ENCODE data around the gene HOXA3.

HOXA3 gene

DNA sequence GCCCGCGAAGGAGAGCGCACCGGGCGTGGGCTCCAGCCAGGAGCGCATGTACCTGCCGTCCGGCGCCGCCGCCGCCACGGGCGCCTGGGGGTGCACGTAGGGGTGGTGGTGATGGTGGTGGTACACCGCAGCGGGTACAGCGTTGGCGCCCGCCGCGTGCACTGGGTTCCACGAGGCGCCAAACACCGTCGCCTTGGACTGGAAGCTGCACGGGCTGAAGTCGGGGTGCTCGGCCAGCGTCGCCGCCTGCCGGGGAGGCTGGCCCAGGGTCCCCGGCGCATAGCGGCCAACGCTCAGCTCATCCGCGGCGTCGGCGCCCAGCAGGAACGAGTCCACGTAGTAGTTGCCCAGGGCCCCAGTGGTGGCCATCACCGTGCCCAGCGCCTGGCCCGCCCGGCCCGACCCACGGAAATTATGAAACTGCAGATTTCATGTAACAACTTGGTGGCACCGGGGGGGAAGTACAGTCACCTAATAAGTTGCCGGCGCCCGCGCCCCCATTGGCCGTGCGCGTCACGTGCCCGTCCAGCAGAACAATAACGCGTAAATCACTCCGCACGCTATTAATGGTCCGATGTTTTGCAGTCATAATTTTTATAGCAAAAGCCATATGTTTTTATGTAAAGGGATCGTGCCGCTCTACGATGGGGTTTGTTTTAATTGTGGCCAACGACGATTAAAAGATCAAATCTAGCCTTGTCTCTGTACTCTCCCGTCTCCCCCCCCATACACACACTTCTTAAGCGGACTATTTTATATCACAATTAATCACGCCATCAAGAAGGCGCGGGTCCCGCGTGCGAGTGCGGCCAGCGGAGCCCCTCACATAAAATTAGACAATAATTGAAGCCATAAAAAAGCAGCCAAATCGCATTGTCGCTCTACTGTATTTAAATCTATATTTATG is 13.0 kb upstream of the HOXA3 start, which contains the start of gene HOXA9:
TSS of gene HOXA9 (minus strand) at position 449 of the 907 bp plus-strand sequence. CDS start at position 369, 80 bp downstream.
- DNase-seq = peak; percentile 98

DNA sequence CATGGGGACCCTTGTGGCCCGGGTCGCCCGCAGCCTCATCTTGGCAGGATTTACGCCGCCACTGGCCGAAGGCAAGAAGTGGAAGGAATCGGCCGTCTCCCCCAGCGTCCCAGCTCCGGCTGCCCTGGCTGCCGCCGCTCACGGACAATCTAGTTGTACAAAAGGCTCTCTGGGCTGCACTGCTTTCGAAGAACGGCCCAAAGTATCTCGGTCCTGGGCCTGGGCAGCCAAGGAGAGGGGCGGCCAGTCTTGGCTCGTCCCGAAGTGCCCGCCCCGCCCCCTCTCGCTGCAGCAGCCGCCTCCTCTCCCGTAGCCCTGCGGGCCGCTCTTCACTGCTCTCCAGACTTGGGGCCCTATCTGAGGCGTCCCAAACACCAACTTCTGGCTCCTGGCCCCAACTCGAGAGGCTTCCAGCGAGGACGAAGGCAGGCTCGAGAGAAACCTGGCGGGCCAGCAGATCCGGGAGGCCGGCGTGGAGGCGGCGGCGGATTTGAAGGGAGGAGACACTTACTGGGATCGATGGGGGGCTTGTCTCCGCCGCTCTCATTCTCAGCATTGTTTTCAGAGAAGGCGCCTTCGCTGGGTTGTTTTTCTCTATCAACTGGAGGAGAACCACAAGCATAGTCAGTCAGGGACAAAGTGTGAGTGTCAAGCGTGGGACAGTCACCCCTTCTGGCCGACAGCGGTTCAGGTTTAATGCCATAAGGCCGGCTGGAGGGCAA is 12.1 kb upstream of the HOXA3 start:
- DNase-seq = peak; percentile 47

DNA sequence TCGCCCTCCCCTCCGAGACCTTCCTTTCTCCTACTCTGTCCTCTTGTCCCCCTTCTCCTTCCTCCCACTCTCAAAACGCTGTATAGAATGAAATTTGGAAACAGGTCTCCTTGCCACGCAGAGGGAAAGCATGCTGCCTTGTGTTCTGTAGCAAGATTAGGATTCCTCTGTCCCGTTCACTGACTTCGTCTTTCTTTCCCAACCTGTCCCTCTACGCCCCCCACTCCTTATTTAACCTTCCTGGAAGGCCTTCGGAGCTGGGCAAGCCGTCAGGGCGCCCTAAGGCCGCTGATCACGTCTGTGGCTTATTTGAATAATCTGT is 11.6 kb upstream of the HOXA3 start:
- no peak for DNase-seq

DNA sequence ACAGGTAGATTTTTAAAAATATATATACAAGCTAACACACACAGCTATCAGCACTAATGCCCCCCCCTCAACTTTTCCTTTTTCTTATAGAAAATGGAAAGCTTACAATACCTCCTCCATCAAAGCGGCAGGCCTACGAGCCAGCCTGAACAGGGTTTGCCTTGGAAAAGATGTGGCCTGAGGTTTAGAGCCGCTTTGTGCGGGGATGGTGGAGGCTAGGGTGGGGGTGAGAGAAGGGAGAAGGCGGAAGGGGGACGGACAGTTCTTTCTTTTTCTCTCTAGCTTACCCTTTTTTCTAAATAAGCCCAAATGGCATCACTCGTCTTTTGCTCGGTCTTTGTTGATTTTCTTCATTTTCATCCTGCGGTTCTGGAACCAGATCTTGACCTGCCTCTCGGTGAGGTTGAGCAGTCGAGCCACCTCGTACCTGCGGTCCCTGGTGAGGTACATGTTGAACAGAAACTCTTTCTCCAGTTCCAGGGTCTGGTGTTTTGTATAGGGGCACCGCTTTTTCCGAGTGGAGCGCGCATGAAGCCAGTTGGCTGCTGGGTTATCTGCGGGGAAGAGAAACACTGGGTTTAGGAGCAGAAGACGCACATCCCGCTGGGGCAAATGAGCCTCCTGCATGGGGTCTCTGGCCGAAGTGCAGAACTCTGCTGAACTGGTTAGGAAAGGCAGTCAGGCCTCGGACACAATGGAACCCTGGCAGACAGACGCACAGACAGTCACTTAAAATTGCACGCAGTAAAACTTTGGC is 11.1 kb upstream of the HOXA3 start:
- no peak for DNase-seq

DNA sequence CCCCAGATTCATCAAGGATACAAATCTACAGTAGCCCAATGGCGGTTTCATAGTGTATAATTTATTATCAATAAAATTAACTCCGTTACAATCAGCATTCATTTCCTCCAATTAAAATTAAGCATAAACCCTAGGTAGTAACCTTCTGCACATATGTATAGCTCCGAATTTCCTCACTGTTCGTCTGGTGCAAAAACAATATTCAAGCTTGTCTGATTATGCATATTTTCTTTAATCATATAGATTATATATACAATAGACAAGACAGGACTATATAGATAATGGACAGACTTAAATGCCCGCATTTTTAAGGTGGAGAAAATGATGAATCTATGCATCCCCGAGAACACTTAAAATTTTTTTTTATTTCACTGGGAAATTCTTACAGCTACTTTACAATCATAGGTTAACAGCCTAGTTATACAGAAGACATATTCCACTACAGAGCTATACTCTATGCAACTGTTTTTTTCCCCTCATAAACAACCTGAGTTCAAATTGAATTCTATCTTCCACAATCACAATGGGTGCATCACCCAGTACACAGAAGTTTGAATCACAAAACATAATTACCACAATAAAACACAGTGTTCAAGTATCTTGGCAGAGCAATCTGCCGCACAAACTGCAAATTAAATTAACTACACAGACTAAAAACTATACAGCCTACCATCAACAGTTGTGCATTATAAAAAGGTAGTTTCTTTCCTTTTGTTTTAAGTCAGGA is 10.3 kb upstream of the HOXA3 start:
- no peak for DNase-seq

DNA sequence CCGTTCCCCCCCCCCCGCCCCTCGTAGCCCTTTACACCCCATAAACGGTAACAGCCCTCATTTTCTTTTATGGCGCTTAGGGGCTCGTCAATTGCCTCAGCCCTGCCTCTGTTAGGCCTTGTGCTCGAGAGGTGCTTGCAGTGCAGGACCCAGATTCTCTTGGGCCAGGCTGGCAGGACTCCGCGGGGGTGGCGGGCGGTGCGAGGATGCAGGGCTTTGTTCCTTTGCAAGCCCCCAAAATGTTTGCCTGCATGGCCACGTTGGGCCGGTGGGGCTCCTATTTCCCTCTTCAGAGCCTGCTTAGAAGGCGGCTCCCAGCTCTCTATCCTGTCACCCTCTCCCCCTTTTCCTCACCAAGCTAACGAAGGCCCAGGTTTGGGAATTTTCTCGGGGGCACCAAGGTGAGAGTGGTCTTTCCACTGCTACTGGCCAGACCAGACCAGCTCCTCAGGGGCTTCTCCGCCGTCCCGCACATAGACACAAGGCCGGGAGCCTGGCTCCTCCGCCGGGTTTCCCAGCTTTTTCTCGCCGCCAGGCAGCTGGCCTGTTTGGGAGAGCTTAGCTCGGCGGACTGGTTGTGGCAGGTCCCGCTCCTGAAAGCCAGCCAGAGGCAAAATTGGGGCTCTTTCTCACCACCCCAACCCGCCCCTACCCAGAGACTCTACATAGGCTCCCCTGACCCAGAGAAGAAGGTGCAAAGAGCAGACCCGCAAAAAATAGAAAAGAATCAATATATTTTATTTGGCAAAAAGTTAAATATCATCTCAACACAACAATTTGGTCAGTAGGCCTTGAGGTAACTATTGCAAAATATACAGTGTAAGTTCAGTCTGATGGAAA is 9.6 kb upstream of the HOXA3 start:
- DNase-seq = peak; percentile 48

DNA sequence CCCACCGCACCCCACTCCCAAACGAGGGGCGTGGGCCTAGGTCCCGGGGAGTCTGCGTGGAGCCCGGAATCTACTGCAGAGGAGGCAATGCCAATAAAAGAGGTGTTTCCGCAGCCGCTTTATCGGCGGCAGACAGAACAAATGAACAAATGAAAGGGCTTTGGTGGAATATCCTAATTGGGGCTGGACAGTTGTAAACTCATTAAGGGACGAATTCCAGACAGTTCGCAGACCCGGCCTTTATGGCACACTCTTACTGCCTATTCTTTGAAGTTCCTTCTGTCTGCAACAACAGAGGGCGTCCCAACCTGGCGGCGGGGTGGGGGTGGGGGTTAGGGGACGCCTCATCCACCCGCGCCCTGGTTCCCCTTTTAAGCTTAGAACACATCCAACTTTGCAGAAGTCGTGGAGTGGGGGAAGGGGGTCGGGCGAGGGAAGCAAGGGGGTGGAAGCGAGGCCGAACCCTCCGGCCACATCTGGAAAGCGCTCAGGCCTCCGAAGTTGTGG is 8.9 kb upstream of the HOXA3 start:
- peak; percentile 56 for DNase-seq

DNA sequence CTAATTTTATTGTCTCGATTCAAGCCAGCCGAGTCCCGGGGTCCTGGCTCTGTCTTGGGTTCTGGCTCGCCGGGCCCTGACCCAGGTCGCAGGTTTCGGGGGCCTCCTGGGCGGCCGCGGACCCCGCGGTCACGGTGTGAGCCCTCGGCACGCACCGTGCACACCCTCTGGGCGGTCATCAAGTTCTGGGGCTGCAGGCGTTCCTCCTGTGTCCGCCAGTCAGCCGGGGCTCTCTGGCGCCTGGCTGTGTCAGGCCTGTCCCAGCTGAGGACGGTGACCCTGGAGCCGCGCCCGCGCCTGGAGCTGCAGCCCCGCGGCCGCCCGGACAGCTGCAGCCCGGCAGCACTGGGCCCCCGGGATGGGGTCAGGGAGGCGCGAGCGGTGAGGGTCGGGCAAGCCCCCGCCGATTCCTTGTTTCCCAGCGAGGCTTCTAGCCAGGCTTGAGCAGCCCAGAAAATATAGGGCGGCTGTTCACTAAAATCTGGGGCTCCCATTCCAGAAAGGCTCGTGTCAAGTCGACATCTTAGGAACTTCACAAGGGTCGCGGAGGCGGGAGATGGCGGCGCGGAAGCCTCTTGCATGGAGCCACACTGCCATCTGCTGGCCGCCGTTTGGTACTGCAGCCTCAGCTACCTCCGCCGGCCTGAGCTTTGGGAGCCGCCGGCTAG is 8.3 kb upstream of the HOXA3 start:
- DNase-seq = peak; percentile 85

DNA sequence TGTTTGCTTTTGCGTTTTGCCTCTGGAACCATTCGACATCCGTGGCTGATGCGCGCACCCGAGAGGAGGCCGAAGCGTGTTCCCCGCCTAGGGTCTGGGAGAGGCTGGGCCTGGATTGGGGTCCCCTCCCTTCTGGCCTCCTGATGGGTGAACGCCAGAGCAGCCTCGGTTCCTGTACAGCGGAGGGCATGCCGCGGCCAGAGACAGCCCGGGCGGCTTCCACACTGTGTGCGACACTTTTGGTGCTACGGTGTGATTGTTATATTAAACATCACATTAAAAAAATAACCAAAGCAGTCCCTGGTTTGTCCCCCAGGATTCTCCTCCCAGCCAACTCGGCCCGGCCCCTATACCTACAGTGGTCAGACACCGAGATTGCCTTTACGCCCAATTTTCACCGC is 7.8 kb upstream of the HOXA3 start:
- DNase-seq = no peak

DNA sequence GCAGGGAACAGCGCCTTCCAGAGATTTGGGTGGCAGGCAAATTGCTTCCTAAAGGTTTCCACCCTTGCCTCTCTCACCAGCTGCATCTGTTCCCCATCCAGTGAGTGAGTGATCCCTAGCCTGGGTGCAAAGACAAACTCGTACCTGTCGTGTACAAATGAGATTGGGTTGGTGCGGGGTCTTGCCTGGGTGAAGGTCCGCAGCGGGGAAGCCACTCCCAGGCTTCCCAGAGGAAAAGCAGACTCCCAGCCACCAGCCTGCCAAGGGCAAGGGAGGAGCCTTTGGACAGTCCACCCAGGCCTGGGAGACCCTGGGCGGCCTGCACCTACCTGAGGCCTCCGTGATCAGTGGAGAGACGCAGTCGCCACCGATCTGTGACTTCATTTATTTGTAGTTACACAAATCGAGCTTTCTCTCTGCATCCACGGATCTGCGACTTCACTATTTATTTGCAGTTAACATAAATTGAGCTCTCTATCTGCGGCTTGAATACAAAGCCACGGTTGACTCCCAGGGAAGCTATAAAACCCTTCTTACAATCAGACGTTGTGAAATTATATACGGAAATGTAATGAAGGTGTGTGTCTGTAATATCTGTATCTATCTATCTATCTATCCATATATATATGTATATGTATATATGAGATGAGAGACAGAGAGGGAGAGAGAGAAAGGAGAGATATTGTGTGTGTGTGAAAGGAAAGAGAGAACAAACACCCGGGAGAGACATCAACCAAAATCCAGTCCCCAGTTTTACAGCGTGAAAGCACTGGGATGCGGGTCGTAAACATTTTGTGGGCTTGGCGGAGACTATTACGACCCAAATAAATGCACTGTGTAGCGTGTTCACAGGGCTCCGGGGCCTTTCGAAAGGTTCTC is 7.1 kb upstream of the HOXA3 start:
- DNase-seq = no peak

DNA sequence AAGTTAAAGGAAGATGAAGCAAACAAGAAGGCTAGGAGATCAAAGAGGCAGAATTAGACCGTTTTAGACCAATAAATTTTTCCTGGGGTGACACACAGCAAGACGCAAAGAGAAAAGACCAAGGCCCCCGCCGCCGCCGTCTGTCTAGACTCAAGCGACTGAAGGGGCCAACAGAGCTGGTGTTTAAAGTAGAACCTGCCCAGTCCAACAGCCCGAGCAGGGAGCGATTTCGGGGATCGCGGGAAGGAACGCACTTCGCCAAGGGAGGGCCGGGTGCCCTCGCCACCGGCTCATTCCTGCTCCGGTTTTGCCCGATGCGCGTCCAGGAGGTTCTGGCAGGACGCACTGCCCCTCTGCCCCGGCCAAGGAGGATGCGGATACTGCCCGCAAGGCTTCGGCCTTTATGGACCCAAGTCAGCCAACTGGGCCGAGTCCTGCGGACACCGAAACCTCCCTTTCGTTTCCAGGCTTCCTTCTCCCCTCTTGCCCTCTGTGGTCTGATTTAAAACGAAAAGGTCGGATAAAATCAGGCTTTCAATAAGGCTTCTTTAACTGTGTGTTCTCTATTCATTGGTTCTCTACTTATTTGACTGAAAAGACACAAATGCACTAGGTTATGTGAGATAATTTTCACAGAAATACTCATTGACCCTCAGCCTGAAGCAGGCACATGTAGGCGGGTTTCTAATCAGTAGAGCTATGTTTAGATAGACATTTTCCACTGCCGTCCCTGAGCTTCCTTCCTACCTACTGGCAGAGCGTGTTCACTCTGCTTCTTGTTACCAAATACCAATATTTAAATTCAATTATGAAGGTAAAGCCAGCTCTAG is 6.3 kb upstream of the HOXA3 start:
- DNase-seq = no peak

DNA sequence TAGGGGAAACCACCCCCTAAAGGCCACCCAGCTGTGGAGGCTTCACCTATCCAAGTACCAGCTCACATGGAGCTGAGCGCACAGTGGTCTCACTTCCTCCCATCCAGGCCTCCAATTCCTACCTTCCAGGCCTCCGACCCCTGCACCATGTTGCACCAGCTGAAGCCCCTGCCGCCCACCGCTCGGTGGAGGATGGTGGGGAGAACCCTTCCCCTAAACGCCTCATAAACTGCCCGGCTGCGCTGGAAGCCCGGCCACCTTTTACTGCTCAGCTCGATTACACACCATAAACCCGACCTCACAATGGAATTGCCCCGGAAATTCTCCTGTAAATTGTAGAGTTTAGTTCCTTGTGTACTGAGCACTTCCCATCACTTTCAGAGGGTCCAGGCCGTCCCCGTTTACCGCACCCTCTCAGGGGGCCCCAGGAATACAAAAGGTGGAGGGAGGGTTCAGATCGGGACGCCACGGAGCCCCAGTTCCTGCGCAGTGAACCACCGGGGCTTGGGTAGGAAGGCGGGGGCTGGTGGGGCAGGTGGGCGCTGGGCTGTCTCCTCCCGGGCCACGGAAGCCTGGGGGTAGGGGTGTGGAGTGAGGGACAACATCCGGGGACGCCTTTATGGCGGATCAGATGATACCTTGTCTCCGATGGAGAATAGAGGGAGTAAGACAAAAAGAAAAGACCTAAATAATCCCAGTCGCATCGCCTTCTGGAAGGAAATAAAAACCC is 5.5 kb upstream of the HOXA3 start:
- no peak for DNase-seq

DNA sequence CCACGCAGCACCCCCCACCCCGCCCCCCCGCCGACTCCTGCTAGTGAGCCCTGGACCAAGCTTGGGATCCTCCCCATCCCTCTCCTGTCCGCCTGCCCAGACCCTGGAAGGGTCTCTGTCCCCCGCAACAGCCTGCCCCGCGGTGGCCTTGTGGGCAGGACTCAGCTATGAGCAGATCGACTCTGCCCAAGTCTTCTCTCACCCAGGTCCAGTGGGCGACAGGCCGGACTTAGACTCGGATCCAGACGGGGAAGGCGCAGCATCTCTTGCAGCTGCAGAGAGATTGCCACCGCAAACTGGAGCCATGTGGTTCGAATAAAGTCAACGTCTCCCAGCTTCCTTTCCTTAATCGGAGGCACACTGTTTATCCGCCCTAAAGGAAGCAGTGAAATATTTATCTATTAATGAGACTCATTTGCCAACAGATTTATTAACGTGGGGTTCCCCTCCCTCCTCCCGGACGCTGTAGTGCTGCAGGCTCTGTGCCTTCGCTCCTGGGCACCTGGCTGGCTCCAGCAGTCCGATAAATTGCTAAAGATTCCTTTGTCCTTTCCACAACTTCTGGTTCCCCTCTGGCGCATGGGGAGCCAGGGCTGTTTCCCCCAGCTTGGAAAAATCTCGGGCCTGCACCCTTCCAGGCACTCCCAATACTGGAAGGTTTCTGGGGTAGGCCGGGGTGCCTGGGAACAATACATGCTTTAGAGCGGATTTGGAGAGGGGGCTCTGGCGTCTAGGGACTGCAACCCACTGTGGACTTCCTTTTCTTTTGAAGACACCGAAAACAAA is 4.7 kb upstream of the HOXA3 start:
- peak; percentile 50 for DNase-seq

DNA sequence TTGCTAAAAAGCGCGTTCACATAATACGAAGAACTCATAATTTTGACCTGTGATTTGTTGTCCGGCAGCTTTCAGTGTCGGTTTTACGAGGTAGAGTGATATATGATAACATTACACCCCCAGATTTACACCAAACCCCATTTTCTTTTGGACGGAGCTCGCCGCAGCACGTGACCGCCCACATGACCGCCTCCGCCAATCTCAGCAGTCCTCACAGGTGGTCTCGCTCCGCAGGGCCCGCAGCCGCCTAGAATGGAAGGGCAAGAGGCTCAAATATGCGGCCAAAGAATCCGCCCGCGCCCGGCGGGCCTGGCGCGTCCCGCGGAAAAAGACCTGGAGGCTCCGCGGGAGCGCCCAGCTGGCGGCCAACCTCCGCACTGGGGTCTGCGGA is 4.1 kb upstream of the HOXA3 start, which contains the start of gene HOXA7:
TSS of gene HOXA7 (minus strand) at position 168 of the 391 bp plus-strand sequence. CDS start at position 38, 130 bp downstream.
- DNase-seq = peak; percentile 78

DNA sequence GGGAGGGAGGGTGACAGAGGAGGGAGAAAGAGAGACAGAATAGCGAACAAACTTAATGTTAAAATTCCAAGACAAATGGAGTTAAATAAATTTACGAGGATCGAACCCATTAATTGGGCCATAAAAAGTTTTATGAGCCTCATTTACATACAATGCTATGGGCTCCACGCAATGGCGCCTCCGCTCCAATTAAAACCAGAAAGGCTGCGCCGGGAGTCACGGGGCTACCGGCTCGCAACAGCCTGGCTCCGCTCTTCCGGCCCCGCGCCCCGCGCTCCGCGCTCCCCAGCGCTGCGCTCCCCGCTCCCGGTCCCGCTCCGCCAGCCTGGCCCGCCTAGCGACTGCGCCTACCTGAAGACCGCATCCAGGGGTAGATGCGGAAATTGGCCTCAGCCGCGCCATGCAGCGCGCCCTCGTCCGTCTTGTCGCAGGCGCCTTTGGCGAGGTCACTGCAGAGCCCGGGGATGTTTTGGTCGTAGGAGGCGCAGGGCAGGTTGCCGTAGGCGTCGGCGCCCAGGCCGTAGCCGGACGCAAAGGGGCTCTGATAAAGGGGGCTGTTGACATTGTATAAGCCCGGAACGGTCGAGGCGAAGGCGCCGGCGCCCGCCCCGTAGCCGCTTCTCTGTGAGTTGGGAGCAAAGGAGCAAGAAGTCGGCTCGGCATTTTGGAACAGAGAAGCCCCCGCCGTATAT is 3.6 kb upstream of the HOXA3 start:
- DNase-seq = peak; percentile 35
